GM23338 (cell line): ENCODE results near the gene DBNL. TPM values are rescaled to one million over a fixed set of nuclear protein-coding genes. Genes with fewer than 3 reads are reported as not detected.

Experiments used
- ATAC-seq: fragments of 200-7000 bp; cut with Tn5 transposase; 3 replicates; pipeline ENCODE4 v1.9.1; 2020
- DNase-seq: peaks from one replicate; pipeline ENCODE4 v3.0.0-alpha.2; 2015; ENCODE audit warnings: low spot score
- H2AFZ ChIP-seq: fragments of 200-600 bp; sonication (generic); 2 replicates; pipeline ENCODE4 v1.8.0; 2016; ENCODE audit warnings: antibody characterized with exemption, mild to moderate bottlenecking, moderate library complexity
- H3F3A ChIP-seq: fragments of 200-600 bp; sonication (generic); replicated peaks from 2 replicates; pipeline ENCODE4 v1.8.0; 2017; ENCODE audit warnings: antibody characterized with exemption, mixed run types, low read depth
- H3K27ac ChIP-seq: fragments of 200-600 bp; sonication (generic); 2 replicates; pipeline ENCODE4 v1.6.1; 2016; ENCODE audit warnings: low read depth
- H3K27me3 ChIP-seq: fragments of 200-600 bp; sonication (generic); 2 replicates; pipeline ENCODE4 v1.8.0; 2016; ENCODE audit warnings: mild to moderate bottlenecking, mixed run types, moderate library complexity; ENCODE audit not compliant: insufficient read depth
- H3K36me3 ChIP-seq: fragments of 200-600 bp; sonication (generic); 2 replicates; pipeline ENCODE4 v1.8.0; 2016; ENCODE audit warnings: mild to moderate bottlenecking; ENCODE audit not compliant: insufficient read depth
- H3K4me1 ChIP-seq: fragments of 200-600 bp; sonication (generic); 2 replicates; pipeline ENCODE4 v1.8.0; 2016; ENCODE audit warnings: mild to moderate bottlenecking, moderate library complexity; ENCODE audit not compliant: insufficient read depth
- H3K4me2 ChIP-seq: fragments of 200-600 bp; sonication (generic); 2 replicates; pipeline ENCODE4 v1.7.1; 2017; ENCODE audit warnings: mixed run types
- H3K4me3 ChIP-seq: fragments of 200-600 bp; sonication (generic); 2 replicates; pipeline ENCODE4 v1.6.1; 2016; ENCODE audit warnings: mixed run types
- H3K79me2 ChIP-seq: fragments of 200-600 bp; sonication (generic); replicated peaks from 2 replicates; pipeline ENCODE4 v1.8.0; 2017; ENCODE audit warnings: mild to moderate bottlenecking; ENCODE audit not compliant: insufficient read depth
- H3K9me2 ChIP-seq: fragments of 200-600 bp; sonication (generic); 2 replicates; pipeline ENCODE4 v1.8.0; 2017; ENCODE audit not compliant: insufficient read depth
- H4K20me1 ChIP-seq: fragments of 200-600 bp; sonication (generic); replicated peaks from 2 replicates; pipeline ENCODE4 v1.8.0; 2017; ENCODE audit warnings: mild to moderate bottlenecking; ENCODE audit not compliant: insufficient read depth
- H3K27ac Mint-ChIP-seq: 2 replicates; pipeline ENCODE4 v1.8.0; 2020; ENCODE audit warnings: inconsistent platforms, mild to moderate bottlenecking, moderate library complexity, mixed read lengths
- H3K27me3 Mint-ChIP-seq: 3 replicates; pipeline ENCODE4 v1.8.0; 2022; ENCODE audit warnings: low read depth, mild to moderate bottlenecking, moderate library complexity, mixed read lengths, inconsistent platforms; ENCODE audit not compliant: insufficient read depth, poor library complexity
- H3K36me3 Mint-ChIP-seq: 3 replicates; pipeline ENCODE4 v1.8.0; 2021; ENCODE audit warnings: low read depth, mild to moderate bottlenecking, inconsistent platforms, moderate library complexity, mixed read lengths
- H3K4me1 Mint-ChIP-seq: 3 replicates; pipeline ENCODE4 v1.8.0; 2020; ENCODE audit warnings: mild to moderate bottlenecking, inconsistent platforms, mixed read lengths
- H3K4me3 Mint-ChIP-seq: 3 replicates; pipeline ENCODE4 v1.8.0; 2021; ENCODE audit warnings: moderate library complexity, mild to moderate bottlenecking, inconsistent platforms, mixed read lengths
- H3K9me3 Mint-ChIP-seq: 3 replicates; pipeline ENCODE4 v1.8.0; 2020; ENCODE audit warnings: moderate library complexity, mild to moderate bottlenecking, inconsistent platforms, mixed read lengths
- CREB1 ChIP-seq: fragments of 250-450 bp; sonication (Bioruptor Pico); IDR thresholded peaks from 2 replicates; pipeline ENCODE4 v1.5.0; 2020; ENCODE audit warnings: low read depth, mild to moderate bottlenecking, moderate library complexity
- EZH2 ChIP-seq: fragments of 200-600 bp; sonication (generic); IDR thresholded peaks from one replicate; pipeline ENCODE4 v1.8.0; 2017; ENCODE audit warnings: antibody characterized with exemption, mild to moderate bottlenecking, low read depth; ENCODE audit not compliant: unreplicated experiment
- EZH2phosphoT487 ChIP-seq: fragments of 200-600 bp; sonication (generic); IDR thresholded peaks from one replicate; pipeline ENCODE4 v1.8.1; 2018; ENCODE audit warnings: antibody characterized with exemption; ENCODE audit not compliant: unreplicated experiment
- JUNB ChIP-seq: IDR thresholded peaks from one replicate; pipeline ENCODE4 v1.6.1; 2016; ENCODE audit warnings: antibody characterized with exemption; ENCODE audit not compliant: unreplicated experiment
- NANOG ChIP-seq: IDR thresholded peaks from 2 replicates; pipeline ENCODE4 v1.6.1; 2016; ENCODE audit warnings: antibody characterized with exemption, borderline replicate concordance
- POLR2AphosphoS5 ChIP-seq: IDR thresholded peaks from 2 replicates; pipeline ENCODE4 v1.6.1; 2016; ENCODE audit warnings: antibody characterized with exemption, low read depth
- ZNF114 ChIP-seq: fragments of 250-450 bp; sonication (Bioruptor Pico); IDR thresholded peaks from 2 replicates; pipeline ENCODE4 v1.5.0; 2020; ENCODE audit warnings: mild to moderate bottlenecking, moderate library complexity
- ZNF331 ChIP-seq: fragments of 250-450 bp; sonication (Bioruptor Pico); IDR thresholded peaks from 2 replicates; pipeline ENCODE4 v1.5.0; 2020; ENCODE audit warnings: low read depth, mild to moderate bottlenecking, moderate library complexity
- polyA plus RNA-seq: library from polyadenylated mRNA; unstranded; fragments of >200 nt; fragmentation: Nextera tagmentation; extraction: Ambion mirVana; gene quantifications from 2 replicates; pipeline ENCODE4 v1.2.1, GENCODE V29; 2016
- total RNA-seq: library from RNA; depleted of rRNA; stranded (reverse); fragments of >200 nt; shearing (Covaris generic); gene quantifications from 2 replicates; pipeline ENCODE4 v1.2.3, GENCODE V29; 2014
- TF ChIP-seq, protein P1 (sequence below): fragments of 250-450 bp; sonication (Bioruptor Pico); IDR thresholded peaks from 2 replicates; pipeline ENCODE4 v1.5.0; 2020; ENCODE audit warnings: mild to moderate bottlenecking, moderate library complexity
- TF ChIP-seq, protein P2 (sequence below), 2 experiments: fragments of 200-600 bp in 1 of 2; sonication (generic) in 1 of 2; conservative IDR thresholded peaks; 2 replicates each; pipeline versions ENCODE4 v1.5.1 to v1.6.1; 2016 to 2017; ENCODE audit warnings: antibody characterized with exemption in 2 of 2, low read depth in 2 of 2, mild to moderate bottlenecking in 2 of 2, moderate library complexity in 1 of 2
- TF ChIP-seq, protein P3 (sequence below): IDR thresholded peaks from one replicate; pipeline ENCODE4 v1.6.1; 2018; ENCODE audit warnings: antibody characterized with exemption; ENCODE audit not compliant: unreplicated experiment

Gene DBNL
- total and polyA plus RNA-seq, 2 experiments from 2014 or later: 18.1 to 49.4 TPM

DNA sequence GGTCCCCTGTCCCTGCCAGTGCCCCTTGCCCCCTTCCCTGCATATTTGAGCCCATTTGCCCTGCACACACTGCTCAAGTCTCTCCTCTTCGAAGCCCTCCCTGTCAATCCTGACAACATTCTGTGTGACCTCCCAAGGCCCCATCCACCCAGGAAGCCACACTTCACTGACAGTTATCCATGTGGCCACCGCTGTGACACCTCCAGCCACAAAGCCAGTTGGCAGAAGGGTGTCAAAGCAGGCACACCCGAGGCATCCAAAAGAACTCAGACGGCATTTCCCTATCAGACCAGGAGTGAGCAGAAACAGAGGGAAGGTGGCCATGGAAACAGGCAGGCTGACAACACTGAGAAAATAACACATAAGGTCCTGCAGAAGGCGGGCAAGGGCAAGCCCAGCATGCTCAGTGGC, 33.2 kb downstream of the DBNL start:
- no peaks in the 10 kb centered on the region for H3K9me2 ChIP-seq
- no peaks in the 10 kb centered on the region; the same call in 1 of the 2 replicates for H4K20me1 ChIP-seq
- Mint-ChIP-seq H3K4me3 (no peak overlapping the region; the same call in 2 of the 3 replicates), H3K27me3 (peaks cover 21% of the 10 kb centered on the region), H3K9me3 (no peaks in the 10 kb centered on the region), H3K36me3 (peaks cover 32% of the 10 kb centered on the region), H3K4me1 (peaks cover 7% of the 10 kb centered on the region), H3K27ac (no peak overlapping the region)
- H2AFZ ChIP-seq: no peak overlapping the region
- no peak for ATAC-seq
- no peaks in the 10 kb centered on the region; the same call in 1 of the 2 replicates for H3F3A ChIP-seq
- no peaks in the 10 kb centered on the region for H3K36me3 ChIP-seq
- no peak overlapping the region for H3K4me2 ChIP-seq
- H3K79me2 ChIP-seq: no peaks in the 10 kb centered on the region
- no peaks in the 10 kb centered on the region for H3K27me3 ChIP-seq
- H3K4me3 ChIP-seq: no peak overlapping the region
- H3K4me1 ChIP-seq: peaks cover 4% of the 10 kb centered on the region
- TF ChIP-seq CREB1 (no peak), EZH2 (no peak)
- H3K27ac ChIP-seq: no peak overlapping the region
- DNase-seq: no peak

DNA sequence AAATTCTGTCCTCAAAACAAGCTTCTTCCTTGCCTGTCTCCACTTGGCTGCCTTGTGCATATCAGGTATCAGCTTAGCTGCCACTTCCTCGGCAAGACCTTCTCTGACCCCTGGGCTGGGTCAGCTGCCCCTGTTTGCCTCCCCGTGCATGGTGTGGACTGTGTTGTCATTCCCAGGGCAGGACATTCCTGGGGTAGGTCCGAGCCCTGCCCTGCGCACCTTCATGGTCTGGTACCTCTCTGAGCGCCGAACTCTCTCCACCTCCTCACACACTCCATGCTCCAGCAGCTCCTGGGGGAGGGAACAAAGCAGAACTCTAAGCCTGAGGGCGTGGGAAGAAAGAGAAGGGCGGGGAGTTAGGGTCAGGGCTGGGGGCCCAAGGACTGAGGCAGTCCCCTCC, 34.0 kb downstream of the DBNL start:
- H3K4me2 ChIP-seq: no peak overlapping the region
- H2AFZ ChIP-seq: no peak overlapping the region
- Mint-ChIP-seq H3K27me3 (peaks cover 20% of the 10 kb centered on the region), H3K9me3 (no peaks in the 10 kb centered on the region), H3K36me3 (peaks cover 29% of the 10 kb centered on the region), H3K4me3 (no peak overlapping the region), H3K4me1 (peaks cover 13% of the 10 kb centered on the region), H3K27ac (no peak overlapping the region)
- no peaks in the 10 kb centered on the region; the same call in 1 of the 2 replicates for H3K27me3 ChIP-seq
- peaks cover 4% of the 10 kb centered on the region for H3K4me1 ChIP-seq
- H3K9me2 ChIP-seq: no peaks in the 10 kb centered on the region
- H3K36me3 ChIP-seq: no peaks in the 10 kb centered on the region
- H3K27ac ChIP-seq: no peak overlapping the region
- no peak overlapping the region for H3K4me3 ChIP-seq
- no peak for ATAC-seq
- no peaks in the 10 kb centered on the region; the same call in 1 of the 2 replicates for H4K20me1 ChIP-seq
- no peaks in the 10 kb centered on the region; the same call in 1 of the 2 replicates for H3F3A ChIP-seq
- no peak for DNase-seq
- H3K79me2 ChIP-seq: no peaks in the 10 kb centered on the region
- no peak for TF ChIP-seq ZNF114
- TF ChIP-seq, protein P1, sequence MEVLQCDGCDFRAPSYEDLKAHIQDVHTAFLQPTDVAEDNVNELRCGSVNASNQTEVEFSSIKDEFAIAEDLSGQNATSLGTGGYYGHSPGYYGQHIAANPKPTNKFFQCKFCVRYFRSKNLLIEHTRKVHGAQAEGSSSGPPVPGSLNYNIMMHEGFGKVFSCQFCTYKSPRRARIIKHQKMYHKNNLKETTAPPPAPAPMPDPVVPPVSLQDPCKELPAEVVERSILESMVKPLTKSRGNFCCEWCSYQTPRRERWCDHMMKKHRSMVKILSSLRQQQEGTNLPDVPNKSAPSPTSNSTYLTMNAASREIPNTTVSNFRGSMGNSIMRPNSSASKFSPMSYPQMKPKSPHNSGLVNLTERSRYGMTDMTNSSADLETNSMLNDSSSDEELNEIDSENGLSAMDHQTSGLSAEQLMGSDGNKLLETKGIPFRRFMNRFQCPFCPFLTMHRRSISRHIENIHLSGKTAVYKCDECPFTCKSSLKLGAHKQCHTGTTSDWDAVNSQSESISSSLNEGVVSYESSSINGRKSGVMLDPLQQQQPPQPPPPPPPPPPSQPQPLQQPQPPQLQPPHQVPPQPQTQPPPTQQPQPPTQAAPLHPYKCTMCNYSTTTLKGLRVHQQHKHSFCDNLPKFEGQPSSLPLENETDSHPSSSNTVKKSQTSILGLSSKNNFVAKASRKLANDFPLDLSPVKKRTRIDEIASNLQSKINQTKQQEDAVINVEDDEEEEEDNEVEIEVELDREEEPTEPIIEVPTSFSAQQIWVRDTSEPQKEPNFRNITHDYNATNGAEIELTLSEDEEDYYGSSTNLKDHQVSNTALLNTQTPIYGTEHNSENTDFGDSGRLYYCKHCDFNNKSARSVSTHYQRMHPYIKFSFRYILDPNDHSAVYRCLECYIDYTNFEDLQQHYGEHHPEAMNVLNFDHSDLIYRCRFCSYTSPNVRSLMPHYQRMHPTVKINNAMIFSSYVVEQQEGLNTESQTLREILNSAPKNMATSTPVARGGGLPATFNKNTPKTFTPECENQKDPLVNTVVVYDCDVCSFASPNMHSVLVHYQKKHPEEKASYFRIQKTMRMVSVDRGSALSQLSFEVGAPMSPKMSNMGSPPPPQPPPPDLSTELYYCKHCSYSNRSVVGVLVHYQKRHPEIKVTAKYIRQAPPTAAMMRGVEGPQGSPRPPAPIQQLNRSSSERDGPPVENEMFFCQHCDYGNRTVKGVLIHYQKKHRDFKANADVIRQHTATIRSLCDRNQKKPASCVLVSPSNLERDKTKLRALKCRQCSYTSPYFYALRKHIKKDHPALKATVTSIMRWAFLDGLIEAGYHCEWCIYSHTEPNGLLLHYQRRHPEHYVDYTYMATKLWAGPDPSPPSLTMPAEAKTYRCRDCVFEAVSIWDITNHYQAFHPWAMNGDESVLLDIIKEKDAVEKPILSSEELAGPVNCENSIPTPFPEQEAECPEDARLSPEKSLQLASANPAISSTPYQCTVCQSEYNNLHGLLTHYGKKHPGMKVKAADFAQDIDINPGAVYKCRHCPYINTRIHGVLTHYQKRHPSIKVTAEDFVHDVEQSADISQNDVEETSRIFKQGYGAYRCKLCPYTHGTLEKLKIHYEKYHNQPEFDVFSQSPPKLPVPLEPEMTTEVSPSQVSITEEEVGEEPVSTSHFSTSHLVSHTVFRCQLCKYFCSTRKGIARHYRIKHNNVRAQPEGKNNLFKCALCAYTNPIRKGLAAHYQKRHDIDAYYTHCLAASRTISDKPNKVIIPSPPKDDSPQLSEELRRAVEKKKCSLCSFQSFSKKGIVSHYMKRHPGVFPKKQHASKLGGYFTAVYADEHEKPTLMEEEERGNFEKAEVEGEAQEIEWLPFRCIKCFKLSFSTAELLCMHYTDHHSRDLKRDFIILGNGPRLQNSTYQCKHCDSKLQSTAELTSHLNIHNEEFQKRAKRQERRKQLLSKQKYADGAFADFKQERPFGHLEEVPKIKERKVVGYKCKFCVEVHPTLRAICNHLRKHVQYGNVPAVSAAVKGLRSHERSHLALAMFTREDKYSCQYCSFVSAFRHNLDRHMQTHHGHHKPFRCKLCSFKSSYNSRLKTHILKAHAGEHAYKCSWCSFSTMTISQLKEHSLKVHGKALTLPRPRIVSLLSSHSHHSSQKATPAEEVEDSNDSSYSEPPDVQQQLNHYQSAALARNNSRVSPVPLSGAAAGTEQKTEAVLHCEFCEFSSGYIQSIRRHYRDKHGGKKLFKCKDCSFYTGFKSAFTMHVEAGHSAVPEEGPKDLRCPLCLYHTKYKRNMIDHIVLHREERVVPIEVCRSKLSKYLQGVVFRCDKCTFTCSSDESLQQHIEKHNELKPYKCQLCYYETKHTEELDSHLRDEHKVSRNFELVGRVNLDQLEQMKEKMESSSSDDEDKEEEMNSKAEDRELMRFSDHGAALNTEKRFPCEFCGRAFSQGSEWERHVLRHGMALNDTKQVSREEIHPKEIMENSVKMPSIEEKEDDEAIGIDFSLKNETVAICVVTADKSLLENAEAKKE (CRISPR knock-in tag): no peak
- TF ChIP-seq, protein P2, sequence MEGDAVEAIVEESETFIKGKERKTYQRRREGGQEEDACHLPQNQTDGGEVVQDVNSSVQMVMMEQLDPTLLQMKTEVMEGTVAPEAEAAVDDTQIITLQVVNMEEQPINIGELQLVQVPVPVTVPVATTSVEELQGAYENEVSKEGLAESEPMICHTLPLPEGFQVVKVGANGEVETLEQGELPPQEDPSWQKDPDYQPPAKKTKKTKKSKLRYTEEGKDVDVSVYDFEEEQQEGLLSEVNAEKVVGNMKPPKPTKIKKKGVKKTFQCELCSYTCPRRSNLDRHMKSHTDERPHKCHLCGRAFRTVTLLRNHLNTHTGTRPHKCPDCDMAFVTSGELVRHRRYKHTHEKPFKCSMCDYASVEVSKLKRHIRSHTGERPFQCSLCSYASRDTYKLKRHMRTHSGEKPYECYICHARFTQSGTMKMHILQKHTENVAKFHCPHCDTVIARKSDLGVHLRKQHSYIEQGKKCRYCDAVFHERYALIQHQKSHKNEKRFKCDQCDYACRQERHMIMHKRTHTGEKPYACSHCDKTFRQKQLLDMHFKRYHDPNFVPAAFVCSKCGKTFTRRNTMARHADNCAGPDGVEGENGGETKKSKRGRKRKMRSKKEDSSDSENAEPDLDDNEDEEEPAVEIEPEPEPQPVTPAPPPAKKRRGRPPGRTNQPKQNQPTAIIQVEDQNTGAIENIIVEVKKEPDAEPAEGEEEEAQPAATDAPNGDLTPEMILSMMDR (conservative IDR thresholded peaks at IDR 0.05; ENCODE audit: low read depth in 2 of 2): no peak
- TF ChIP-seq, protein P3, sequence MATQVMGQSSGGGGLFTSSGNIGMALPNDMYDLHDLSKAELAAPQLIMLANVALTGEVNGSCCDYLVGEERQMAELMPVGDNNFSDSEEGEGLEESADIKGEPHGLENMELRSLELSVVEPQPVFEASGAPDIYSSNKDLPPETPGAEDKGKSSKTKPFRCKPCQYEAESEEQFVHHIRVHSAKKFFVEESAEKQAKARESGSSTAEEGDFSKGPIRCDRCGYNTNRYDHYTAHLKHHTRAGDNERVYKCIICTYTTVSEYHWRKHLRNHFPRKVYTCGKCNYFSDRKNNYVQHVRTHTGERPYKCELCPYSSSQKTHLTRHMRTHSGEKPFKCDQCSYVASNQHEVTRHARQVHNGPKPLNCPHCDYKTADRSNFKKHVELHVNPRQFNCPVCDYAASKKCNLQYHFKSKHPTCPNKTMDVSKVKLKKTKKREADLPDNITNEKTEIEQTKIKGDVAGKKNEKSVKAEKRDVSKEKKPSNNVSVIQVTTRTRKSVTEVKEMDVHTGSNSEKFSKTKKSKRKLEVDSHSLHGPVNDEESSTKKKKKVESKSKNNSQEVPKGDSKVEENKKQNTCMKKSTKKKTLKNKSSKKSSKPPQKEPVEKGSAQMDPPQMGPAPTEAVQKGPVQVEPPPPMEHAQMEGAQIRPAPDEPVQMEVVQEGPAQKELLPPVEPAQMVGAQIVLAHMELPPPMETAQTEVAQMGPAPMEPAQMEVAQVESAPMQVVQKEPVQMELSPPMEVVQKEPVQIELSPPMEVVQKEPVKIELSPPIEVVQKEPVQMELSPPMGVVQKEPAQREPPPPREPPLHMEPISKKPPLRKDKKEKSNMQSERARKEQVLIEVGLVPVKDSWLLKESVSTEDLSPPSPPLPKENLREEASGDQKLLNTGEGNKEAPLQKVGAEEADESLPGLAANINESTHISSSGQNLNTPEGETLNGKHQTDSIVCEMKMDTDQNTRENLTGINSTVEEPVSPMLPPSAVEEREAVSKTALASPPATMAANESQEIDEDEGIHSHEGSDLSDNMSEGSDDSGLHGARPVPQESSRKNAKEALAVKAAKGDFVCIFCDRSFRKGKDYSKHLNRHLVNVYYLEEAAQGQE: no peak
- no peak for TF ChIP-seq NANOG
- no peak for TF ChIP-seq JUNB
- TF ChIP-seq EZH2: no peak
- no peak for TF ChIP-seq CREB1
- TF ChIP-seq POLR2AphosphoS5: no peak
- no peak for TF ChIP-seq EZH2phosphoT487
- TF ChIP-seq ZNF331 (CRISPR knock-in tag): no peak
